Suprapubic skin (tissue), 4 donors: Measurements from ENCODE around the gene CCL8. TPM values are rescaled to one million over a fixed set of nuclear protein-coding genes. Genes with fewer than 3 reads are reported as not detected.
A peak's percentile ranks its signal among the peaks of the same experiment; 100 is the strongest.

Experiments
- DNase-seq, 2 donors: peaks; one replicate each; pipeline ENCODE4 v3.0.0-alpha.2; 2019; ENCODE audit warnings: low spot score in 2 of 2
- H3K27ac ChIP-seq: fragments of 200-600 bp; sonication (generic); one replicate; pipeline ENCODE4 v1.5.1; 2019
- H3K27me3 ChIP-seq: fragments of 200-600 bp; sonication (generic); one replicate; pipeline ENCODE4 v1.5.1; 2019
- H3K36me3 ChIP-seq: fragments of 200-600 bp; sonication (generic); one replicate; pipeline ENCODE4 v1.5.1; 2019
- H3K4me1 ChIP-seq: fragments of 200-600 bp; sonication (generic); one replicate; pipeline ENCODE4 v1.5.1; 2019
- H3K4me3 ChIP-seq: fragments of 200-600 bp; sonication (generic); one replicate; pipeline ENCODE4 v1.5.1; 2019; ENCODE audit warnings: mild to moderate bottlenecking
- H3K9me3 ChIP-seq: fragments of 200-600 bp; sonication (generic); one replicate; pipeline ENCODE4 v1.5.1; 2019
- CTCF ChIP-seq, 2 donors: fragments of 200-600 bp in 1 of 2; fragments of 450-650 bp in 1 of 2; sonication (generic) in 1 of 2; IDR thresholded peaks; one replicate each; pipeline ENCODE4 v1.5.1; 2016 to 2019; ENCODE audit warnings: antibody characterized with exemption in 2 of 2, mild to moderate bottlenecking in 1 of 2, moderate library complexity in 1 of 2
- EP300 ChIP-seq: sonication (generic); formaldehyde crosslinking; IDR thresholded peaks from one replicate; pipeline ENCODE4 v1.6.1; 2017; ENCODE audit warnings: antibody characterized with exemption
- POLR2A ChIP-seq, 2 donors: fragments of 450-650 bp; IDR thresholded peaks; one replicate each; pipeline ENCODE4 v1.6.1; 2017; ENCODE audit warnings: antibody characterized with exemption in 2 of 2, mild to moderate bottlenecking in 2 of 2, moderate library complexity in 2 of 2
- POLR2AphosphoS5 ChIP-seq, 3 donors: sonication (generic); formaldehyde crosslinking; IDR thresholded peaks; one replicate each; pipeline ENCODE4 v1.6.1; 2017; ENCODE audit warnings: antibody characterized with exemption in 3 of 3
- WGBS: methylation state at CpG from one replicate; pipeline ENCODE4 v1.1.5; 2018; 5-methylcytosine and 5-hydroxymethylcytosine counted together
- total RNA-seq, 4 donors: library from RNA; depleted of rRNA; stranded (reverse); fragments of >200 nt; gene quantifications; one replicate each; pipeline ENCODE4 v1.1.0, GENCODE V29; 2016

The CCL8 gene
- total RNA-seq, 4 donors from 2014 or later = 0.64 to 2.2 TPM; not detected in 2

GRCh38 chr17:34358631-34359030 is 39.4 kb downstream of the CCL8 start:
- H3K4me1 ChIP-seq = peaks cover 4% of the 10 kb centered on the region
- TF ChIP-seq EP300 (no peak), CTCF (IDR thresholded peaks at IDR 0.05) (no peak), POLR2AphosphoS5 (IDR thresholded peaks at IDR 0.05) (no peak), POLR2A (IDR thresholded peaks at IDR 0.05) (no peak)
- no peak overlapping the region for H3K4me3 ChIP-seq
- no peaks in the 10 kb centered on the region for H3K9me3 ChIP-seq
- peaks cover 4% of the 10 kb centered on the region for H3K27me3 ChIP-seq
- H3K36me3 ChIP-seq = no peaks in the 10 kb centered on the region
- 98% methylated on average over 3 of the region's 3 CpGs for WGBS
- DNase-seq = no peak
- H3K27ac ChIP-seq = no peak overlapping the region

GRCh38 chr17:34360601-34361270 is 41.5 kb downstream of the CCL8 start:
- Histone ChIP-seq H3K4me1 (peaks cover 4% of the 10 kb centered on the region), H3K27me3 (peaks cover 14% of the 10 kb centered on the region), H3K4me3 (no peak overlapping the region), H3K9me3 (no peaks in the 10 kb centered on the region), H3K36me3 (no peaks in the 10 kb centered on the region), H3K27ac (no peak overlapping the region)
- 73% methylated on average over 9 of the region's 11 CpGs for whole genome bisulfite sequencing
- no peak for TF ChIP-seq POLR2AphosphoS5 (IDR thresholded peaks at IDR 0.05)
- TF ChIP-seq EP300 = no peak
- TF ChIP-seq CTCF (IDR thresholded peaks at IDR 0.05) = no peak
- TF ChIP-seq POLR2A (IDR thresholded peaks at IDR 0.05) = no peak
- DNase-seq = no peak

- peak; percentile 98 to 99 for TF ChIP-seq CTCF (IDR thresholded peaks at IDR 0.05)
- peak in 1 of 3 donors; percentile 73 for TF ChIP-seq POLR2AphosphoS5 (IDR thresholded peaks at IDR 0.05)
- TF ChIP-seq POLR2A (IDR thresholded peaks at IDR 0.05) = no peak
- H3K9me3 ChIP-seq = no peaks in the 10 kb centered on the region
- 19% methylated on average over 8 of the region's 8 CpGs for WGBS
- H3K27ac ChIP-seq = no peak overlapping the region
- H3K4me3 ChIP-seq = no peak overlapping the region
- DNase-seq = peak; percentile 88 to 90
- H3K27me3 ChIP-seq = peaks cover 21% of the 10 kb centered on the region
- H3K36me3 ChIP-seq = no peaks in the 10 kb centered on the region
- H3K4me1 ChIP-seq = peaks cover 4% of the 10 kb centered on the region
Observed at GRCh38 chr17:34361478-34362061, 42.3 kb downstream of the CCL8 start.

GRCh38 chr17:34363183-34363661 is 44.0 kb downstream of the CCL8 start, which contains the start of gene CCL1:
CCL1 (minus strand) TSS chr17:34363233; CDS start chr17:34363161, 72 bp downstream.
- peaks cover 29% of the 10 kb centered on the region for H3K27me3 ChIP-seq
- H3K4me1 ChIP-seq = peaks cover 4% of the 10 kb centered on the region
- H3K9me3 ChIP-seq = no peaks in the 10 kb centered on the region
- no peak within 1 kb of the TSS for H3K4me3 ChIP-seq
- DNase-seq = no peak
- WGBS = 39% methylated on average over 5 of the region's 5 CpGs
- no peaks in the 10 kb centered on the region for H3K36me3 ChIP-seq
- TF ChIP-seq POLR2A (IDR thresholded peaks at IDR 0.05) (no peak), CTCF (IDR thresholded peaks at IDR 0.05) (no peak), POLR2AphosphoS5 (IDR thresholded peaks at IDR 0.05) (no peak), EP300 (no peak)
- no peak within 1 kb of the TSS for H3K27ac ChIP-seq

GRCh38 chr17:34364751-34365150 is 45.5 kb downstream of the CCL8 start:
- peaks cover 4% of the 10 kb centered on the region for H3K4me1 ChIP-seq
- no peaks in the 10 kb centered on the region for H3K9me3 ChIP-seq
- H3K27ac ChIP-seq = no peak overlapping the region
- peaks cover 29% of the 10 kb centered on the region for H3K27me3 ChIP-seq
- 80% methylated on average over 2 of the region's 2 CpGs for WGBS
- H3K36me3 ChIP-seq = no peaks in the 10 kb centered on the region
- H3K4me3 ChIP-seq = no peak overlapping the region
- TF ChIP-seq CTCF (IDR thresholded peaks at IDR 0.05) (no peak), EP300 (no peak), POLR2A (IDR thresholded peaks at IDR 0.05) (no peak), POLR2AphosphoS5 (IDR thresholded peaks at IDR 0.05) (no peak)
- DNase-seq = no peak
